K562 (cell line): ENCODE data around the gene MRPL10. TPM values are rescaled to one million over a fixed set of nuclear protein-coding genes. Genes with fewer than 3 reads are reported as not detected.

ENCODE experiments used
- BMI1 ChIP-seq: fragments of 150-350 bp; IDR thresholded peaks from 2 replicates; pipeline ENCODE4 v1.6.1; 2014; ENCODE audit warnings: low read length
- CHAMP1 ChIP-seq: fragments of 450-650 bp; IDR thresholded peaks from 2 replicates; pipeline ENCODE4 v1.6.1; 2016; ENCODE audit warnings: mild to moderate bottlenecking
- CREBBP ChIP-seq: IDR thresholded peaks from one replicate; pipeline ENCODE4 v1.6.1; 2012; ENCODE audit warnings: low read depth, mild to moderate bottlenecking, control low read depth, inconsistent platforms, low read length
- GMEB1 ChIP-seq: fragments of 250-450 bp; sonication (Bioruptor Pico); IDR thresholded peaks from 2 replicates; pipeline ENCODE4 v1.4.0; 2020; ENCODE audit warnings: mild to moderate bottlenecking
- KDM1A ChIP-seq, 2 experiments: fragments of 450-650 bp; IDR thresholded peaks; 2 replicates each; pipeline ENCODE4 v1.6.1; 2016; ENCODE audit warnings: mild to moderate bottlenecking in 2 of 2
- NFIC ChIP-seq: fragments of 450-650 bp; IDR thresholded peaks from 2 replicates; pipeline ENCODE4 v1.6.1; 2017; ENCODE audit warnings: mild to moderate bottlenecking, inconsistent platforms
- PCBP2 ChIP-seq: fragments of 200-400 bp; formaldehyde crosslinking; IDR thresholded peaks from 2 replicates; pipeline ENCODE4 v1.6.1; 2018; ENCODE audit warnings: low read length, low read depth, mild to moderate bottlenecking, moderate library complexity; ENCODE audit not compliant: poor library complexity, severe bottlenecking
- RBM25 ChIP-seq: fragments of 200-400 bp; formaldehyde crosslinking; IDR thresholded peaks from 2 replicates; pipeline ENCODE4 v1.6.1; 2018; ENCODE audit warnings: low read length, low read depth, moderate library complexity; ENCODE audit not compliant: severe bottlenecking
- SMAD4 ChIP-seq: fragments of 250-450 bp; sonication (Bioruptor Pico); conservative IDR thresholded peaks from 2 replicates; pipeline ENCODE4 v1.8.0; 2021; ENCODE audit warnings: inconsistent platforms, mild to moderate bottlenecking, moderate library complexity
- WHSC1 ChIP-seq: IDR thresholded peaks from one replicate; pipeline ENCODE4 v1.6.1; 2012; ENCODE audit warnings: low read length, control low read depth, inconsistent platforms
- ZFP91 ChIP-seq: sonication (generic); formaldehyde crosslinking; IDR thresholded peaks from 2 replicates; pipeline ENCODE4 v1.8.0; 2022; ENCODE audit warnings: mild to moderate bottlenecking, missing genetic modification reagents
- ZNF3 ChIP-seq: fragments of 250-450 bp; sonication (Bioruptor Pico); IDR thresholded peaks from 2 replicates; pipeline ENCODE4 v1.5.0; 2021; ENCODE audit warnings: mild to moderate bottlenecking, moderate library complexity
- polyA plus RNA-seq, 8 experiments: library from polyadenylated mRNA; depleted of rRNA in 4 of 8; stranded (reverse) in 5 of 8; unstranded in 3 of 8; fragments of >200 nt; fragmentation: Nextera tagmentation in 2 of 8; fragmentation: Illumina TruSeq in 1 of 8; extraction: Ambion mirVana in 2 of 8; extraction: Trizol in 1 of 8; gene quantifications; 2 replicates each; pipeline versions ENCODE4 v1.2.1 to v1.2.3, GENCODE V29; 2011 to 2014; ENCODE audit warnings: inconsistent platforms in 1 of 8, missing spikeins in 1 of 8
- total RNA-seq, 7 experiments: library from RNA; depleted of rRNA in 6 of 7; stranded (reverse); fragments of >200 nt in 6 of 7; fragmentation: Illumina TruSeq in 2 of 7; extraction: Trizol in 2 of 7; gene quantifications; 2 replicates each; pipeline versions ENCODE4 v1.2.1 to v1.2.3, GENCODE V29; 2011 to 2021; ENCODE audit warnings: low replicate concordance in 1 of 7
- TF ChIP-seq, protein P1 (sequence below): fragments of 450-650 bp; IDR thresholded peaks from 2 replicates; pipeline ENCODE4 v1.6.1; 2017; ENCODE audit warnings: antibody characterized with exemption, mild to moderate bottlenecking
- TF ChIP-seq, protein P2 (sequence below), 2 experiments: IDR thresholded peaks; 2 replicates each; pipeline ENCODE4 v1.6.1; 2012; ENCODE audit warnings: improper control_type of control experiment in 2 of 2, low read depth in 2 of 2, low read length in 2 of 2, borderline replicate concordance in 1 of 2

MRPL10 gene
- total and polyA plus RNA-seq, 9 of the 15 experiments (the other 6 are each of a cell fraction or from before 2014, with no cell fraction given), result 27.8 to 105 (median 67.3) TPM

DNA sequence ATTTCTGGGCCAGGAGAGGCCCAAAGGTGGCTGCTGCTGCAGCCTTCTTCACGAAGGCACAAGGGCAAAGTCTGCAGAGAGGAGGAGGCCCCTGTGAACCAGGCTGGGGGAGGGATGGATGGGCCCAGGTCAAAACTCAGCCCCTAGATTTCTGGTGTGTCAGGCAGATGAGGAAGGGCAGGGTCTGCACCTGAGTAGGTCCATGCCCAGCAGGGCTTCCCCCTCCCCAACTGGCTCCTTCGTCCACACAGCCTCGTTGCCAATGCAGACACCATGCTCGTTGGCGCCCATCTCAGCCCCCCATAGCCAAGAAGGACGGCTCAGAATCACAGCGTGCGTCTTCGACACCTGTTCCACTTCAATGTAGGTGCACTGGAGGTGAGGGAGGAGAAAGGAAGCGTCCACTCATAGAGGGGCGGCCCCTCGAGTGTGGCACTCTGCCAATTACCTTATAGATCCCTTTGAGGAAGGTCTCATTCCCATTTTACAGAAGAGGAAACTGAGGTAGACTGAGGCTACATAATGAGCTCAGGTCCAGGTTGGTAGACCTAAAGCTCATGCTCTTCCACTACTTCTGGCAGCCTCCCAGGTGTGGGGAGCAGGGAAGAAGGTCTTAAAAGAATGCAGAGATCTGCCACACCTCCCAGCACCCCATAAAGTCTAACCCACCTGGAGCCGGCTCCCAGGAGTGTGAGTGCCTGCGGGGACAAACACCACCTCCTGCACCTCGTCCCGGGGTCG lies 8.8 kb upstream of the MRPL10 start (continued):
- TF ChIP-seq, protein P1, sequence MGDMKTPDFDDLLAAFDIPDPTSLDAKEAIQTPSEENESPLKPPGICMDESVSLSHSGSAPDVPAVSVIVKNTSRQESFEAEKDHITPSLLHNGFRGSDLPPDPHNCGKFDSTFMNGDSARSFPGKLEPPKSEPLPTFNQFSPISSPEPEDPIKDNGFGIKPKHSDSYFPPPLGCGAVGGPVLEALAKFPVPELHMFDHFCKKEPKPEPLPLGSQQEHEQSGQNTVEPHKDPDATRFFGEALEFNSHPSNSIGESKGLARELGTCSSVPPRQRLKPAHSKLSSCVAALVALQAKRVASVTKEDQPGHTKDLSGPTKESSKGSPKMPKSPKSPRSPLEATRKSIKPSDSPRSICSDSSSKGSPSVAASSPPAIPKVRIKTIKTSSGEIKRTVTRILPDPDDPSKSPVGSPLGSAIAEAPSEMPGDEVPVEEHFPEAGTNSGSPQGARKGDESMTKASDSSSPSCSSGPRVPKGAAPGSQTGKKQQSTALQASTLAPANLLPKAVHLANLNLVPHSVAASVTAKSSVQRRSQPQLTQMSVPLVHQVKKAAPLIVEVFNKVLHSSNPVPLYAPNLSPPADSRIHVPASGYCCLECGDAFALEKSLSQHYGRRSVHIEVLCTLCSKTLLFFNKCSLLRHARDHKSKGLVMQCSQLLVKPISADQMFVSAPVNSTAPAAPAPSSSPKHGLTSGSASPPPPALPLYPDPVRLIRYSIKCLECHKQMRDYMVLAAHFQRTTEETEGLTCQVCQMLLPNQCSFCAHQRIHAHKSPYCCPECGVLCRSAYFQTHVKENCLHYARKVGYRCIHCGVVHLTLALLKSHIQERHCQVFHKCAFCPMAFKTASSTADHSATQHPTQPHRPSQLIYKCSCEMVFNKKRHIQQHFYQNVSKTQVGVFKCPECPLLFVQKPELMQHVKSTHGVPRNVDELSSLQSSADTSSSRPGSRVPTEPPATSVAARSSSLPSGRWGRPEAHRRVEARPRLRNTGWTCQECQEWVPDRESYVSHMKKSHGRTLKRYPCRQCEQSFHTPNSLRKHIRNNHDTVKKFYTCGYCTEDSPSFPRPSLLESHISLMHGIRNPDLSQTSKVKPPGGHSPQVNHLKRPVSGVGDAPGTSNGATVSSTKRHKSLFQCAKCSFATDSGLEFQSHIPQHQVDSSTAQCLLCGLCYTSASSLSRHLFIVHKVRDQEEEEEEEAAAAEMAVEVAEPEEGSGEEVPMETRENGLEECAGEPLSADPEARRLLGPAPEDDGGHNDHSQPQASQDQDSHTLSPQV, result no peak
- TF ChIP-seq GMEB1 (no peak), ZNF3 (no peak), PCBP2 (no peak), CREBBP (no peak), ZFP91 (0 out of 2 replicates have a peak, but pooled peaks have one; percentile 41), SMAD4 (CRISPR knock-in tag) (no peak), RBM25 (peak; percentile 74), KDM1A (IDR thresholded peaks at IDR 0.05) (peak in 1 of 2 experiments; percentile 36; a peak in 1 of 4 replicates), CHAMP1 (no peak), WHSC1 (no peak), BMI1 (no peak), NFIC (peak; percentile 76)
- TF ChIP-seq, protein P2, sequence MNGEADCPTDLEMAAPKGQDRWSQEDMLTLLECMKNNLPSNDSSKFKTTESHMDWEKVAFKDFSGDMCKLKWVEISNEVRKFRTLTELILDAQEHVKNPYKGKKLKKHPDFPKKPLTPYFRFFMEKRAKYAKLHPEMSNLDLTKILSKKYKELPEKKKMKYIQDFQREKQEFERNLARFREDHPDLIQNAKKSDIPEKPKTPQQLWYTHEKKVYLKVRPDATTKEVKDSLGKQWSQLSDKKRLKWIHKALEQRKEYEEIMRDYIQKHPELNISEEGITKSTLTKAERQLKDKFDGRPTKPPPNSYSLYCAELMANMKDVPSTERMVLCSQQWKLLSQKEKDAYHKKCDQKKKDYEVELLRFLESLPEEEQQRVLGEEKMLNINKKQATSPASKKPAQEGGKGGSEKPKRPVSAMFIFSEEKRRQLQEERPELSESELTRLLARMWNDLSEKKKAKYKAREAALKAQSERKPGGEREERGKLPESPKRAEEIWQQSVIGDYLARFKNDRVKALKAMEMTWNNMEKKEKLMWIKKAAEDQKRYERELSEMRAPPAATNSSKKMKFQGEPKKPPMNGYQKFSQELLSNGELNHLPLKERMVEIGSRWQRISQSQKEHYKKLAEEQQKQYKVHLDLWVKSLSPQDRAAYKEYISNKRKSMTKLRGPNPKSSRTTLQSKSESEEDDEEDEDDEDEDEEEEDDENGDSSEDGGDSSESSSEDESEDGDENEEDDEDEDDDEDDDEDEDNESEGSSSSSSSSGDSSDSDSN (IDR thresholded peaks at IDR 0.05; ENCODE audit: borderline replicate concordance in 1 of 2, low read depth in 2 of 2, low read length in 2 of 2), result 0 out of 4 replicates have a peak, but pooled peaks of 1 of the 2 experiments have one; percentile 6
